NK-92 treated with Interleukin-12 subunit alpha and Interleukin-12 subunit beta, amount 100 ng/mL, for 24 hours (cell line): ENCODE results near the gene SPNS2.
A peak's percentile ranks its signal among the peaks of the same experiment; 100 is the strongest.

Experiments
- DNase-seq: peaks from one replicate; lab custom pipeline; 2025; lab: John Stamatoyannopoulos, UW

Gene SPNS2

GRCh38 chr17:4480929-4481898 lies 17.5 kb upstream of the SPNS2 start:
- DNase-seq: peak; percentile 30

- no peak for DNase-seq
Observed at GRCh38 chr17:4482338-4483011, 16.2 kb upstream of the SPNS2 start.

GRCh38 chr17:4483012-4483840 lies 15.5 kb upstream of the SPNS2 start:
- DNase-seq: no peak

GRCh38 chr17:4485676-4486646 lies 12.7 kb upstream of the SPNS2 start:
- no peak for DNase-seq

- DNase-seq: no peak
Observed at GRCh38 chr17:4487296-4487695, 11.4 kb upstream of the SPNS2 start.

- no peak for DNase-seq
Observed at GRCh38 chr17:4487820-4488716, 10.6 kb upstream of the SPNS2 start.

- DNase-seq: no peak
Observed at GRCh38 chr17:4488989-4489595, 9.6 kb upstream of the SPNS2 start.

- no peak for DNase-seq
Observed at GRCh38 chr17:4490109-4490591, 8.5 kb upstream of the SPNS2 start.

GRCh38 chr17:4490637-4491061 lies 8.0 kb upstream of the SPNS2 start:
- no peak for DNase-seq

- no peak for DNase-seq
Observed at GRCh38 chr17:4492721-4493561, 5.7 kb upstream of the SPNS2 start.

- no peak for DNase-seq
Observed at GRCh38 chr17:4497101-4497824, 1.4 kb upstream of the SPNS2 start.

- DNase-seq: no peak
Observed at GRCh38 chr17:4499431-4500190, 930 bp downstream of the SPNS2 start.

GRCh38 chr17:4500191-4500571 lies 1.5 kb downstream of the SPNS2 start:
- no peak for DNase-seq

GRCh38 chr17:4501295-4501949 lies 2.7 kb downstream of the SPNS2 start:
- DNase-seq: no peak

- DNase-seq: no peak
Observed at GRCh38 chr17:4502466-4503154, 3.9 kb downstream of the SPNS2 start.
